Fibroblast of pulmonary artery (primary cell): Measurements from ENCODE around the gene CMTM7.

Experiments used
- DNase-seq: peaks from one replicate; pipeline ENCODE4 v3.0.0-alpha.2; 2010; ENCODE audit warnings: low read depth
- H3K4me3 ChIP-seq: replicated peaks from 2 replicates; pipeline ENCODE4 v1.5.1; 2011; ENCODE audit warnings: low read depth, mild to moderate bottlenecking, control low read depth, low read length, moderate library complexity
- TF ChIP-seq, protein P1 (sequence below): IDR thresholded peaks from 2 replicates; pipeline ENCODE4 v1.5.1; 2011; ENCODE audit warnings: mild to moderate bottlenecking, control low read depth, low read length, inconsistent platforms; ENCODE audit errors: missing control alignments

Gene CMTM7

GRCh38 chr3:32397941-32398340 lies 6.3 kb downstream of the CMTM7 start:
- TF ChIP-seq, protein P1, sequence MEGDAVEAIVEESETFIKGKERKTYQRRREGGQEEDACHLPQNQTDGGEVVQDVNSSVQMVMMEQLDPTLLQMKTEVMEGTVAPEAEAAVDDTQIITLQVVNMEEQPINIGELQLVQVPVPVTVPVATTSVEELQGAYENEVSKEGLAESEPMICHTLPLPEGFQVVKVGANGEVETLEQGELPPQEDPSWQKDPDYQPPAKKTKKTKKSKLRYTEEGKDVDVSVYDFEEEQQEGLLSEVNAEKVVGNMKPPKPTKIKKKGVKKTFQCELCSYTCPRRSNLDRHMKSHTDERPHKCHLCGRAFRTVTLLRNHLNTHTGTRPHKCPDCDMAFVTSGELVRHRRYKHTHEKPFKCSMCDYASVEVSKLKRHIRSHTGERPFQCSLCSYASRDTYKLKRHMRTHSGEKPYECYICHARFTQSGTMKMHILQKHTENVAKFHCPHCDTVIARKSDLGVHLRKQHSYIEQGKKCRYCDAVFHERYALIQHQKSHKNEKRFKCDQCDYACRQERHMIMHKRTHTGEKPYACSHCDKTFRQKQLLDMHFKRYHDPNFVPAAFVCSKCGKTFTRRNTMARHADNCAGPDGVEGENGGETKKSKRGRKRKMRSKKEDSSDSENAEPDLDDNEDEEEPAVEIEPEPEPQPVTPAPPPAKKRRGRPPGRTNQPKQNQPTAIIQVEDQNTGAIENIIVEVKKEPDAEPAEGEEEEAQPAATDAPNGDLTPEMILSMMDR, result no peak
- H3K4me3 ChIP-seq, result no peak overlapping the region

GRCh38 chr3:32398531-32398930 lies 6.9 kb downstream of the CMTM7 start:
- no peak for DNase-seq
- TF ChIP-seq, protein P1, result no peak
- no peak overlapping the region for H3K4me3 ChIP-seq

More at GRCh38 chr3:32397941-32398340, 6.3 kb downstream of the CMTM7 start:
- no peak for DNase-seq

- DNase-seq, result peak; percentile 81
- no peak overlapping the region for H3K4me3 ChIP-seq
- TF ChIP-seq, protein P1, result peak; percentile 58
Observed at GRCh38 chr3:32399030-32399620, 7.5 kb downstream of the CMTM7 start.

DNA sequence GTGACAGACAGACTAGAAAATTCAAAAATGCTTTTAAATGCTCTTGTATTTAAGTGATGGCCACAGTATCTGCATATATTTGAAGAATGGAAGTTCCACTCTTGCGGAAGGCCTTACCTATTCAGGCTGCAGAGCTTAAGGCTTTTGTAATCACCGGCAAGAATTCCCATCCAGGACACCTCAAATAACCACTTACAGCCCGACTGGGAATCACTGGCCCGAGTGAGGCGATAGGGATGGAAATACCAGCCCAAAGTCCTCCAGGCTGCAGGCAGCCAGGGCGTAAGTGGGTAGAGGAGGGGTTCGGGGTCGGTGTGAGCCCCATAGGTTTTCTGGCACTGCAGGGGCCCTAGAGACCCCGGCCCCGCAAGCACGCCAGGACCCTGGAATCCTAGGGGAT lies 9.5 kb downstream of the CMTM7 start:
- peak overlapping the region; percentile 36 for H3K4me3 ChIP-seq
- TF ChIP-seq, protein P1, result no peak
- DNase-seq, result no peak

- peak; percentile 87 for DNase-seq
- H3K4me3 ChIP-seq, result peak overlapping the region; percentile 36
- TF ChIP-seq, protein P1, result no peak
Observed at GRCh38 chr3:32401556-32402081, 10.0 kb downstream of the CMTM7 start.

DNA sequence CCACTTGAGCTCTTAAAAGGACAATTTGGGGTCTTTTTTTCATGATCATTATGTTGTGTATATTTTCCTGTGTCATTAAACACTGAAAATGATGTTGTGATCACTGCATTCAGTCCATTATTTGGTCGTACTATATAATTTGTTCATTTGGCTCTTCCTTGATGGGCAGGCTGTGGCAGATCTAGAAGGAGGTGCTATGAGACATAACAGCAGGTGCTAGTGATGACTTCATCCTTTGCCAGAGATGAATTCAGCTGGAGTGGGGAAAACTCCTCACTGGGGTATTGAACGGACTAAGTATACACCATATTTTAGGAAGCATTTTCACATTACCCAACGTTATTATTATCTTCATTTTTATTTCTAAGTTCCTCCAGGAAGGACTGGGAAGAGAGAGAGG lies 12.0 kb downstream of the CMTM7 start:
- TF ChIP-seq, protein P1, result no peak
- no peak overlapping the region for H3K4me3 ChIP-seq
- DNase-seq, result no peak

GRCh38 chr3:32404714-32405113 lies 13.1 kb downstream of the CMTM7 start:
- no peak overlapping the region for H3K4me3 ChIP-seq
- TF ChIP-seq, protein P1, result no peak
- DNase-seq, result no peak
